Lung microvascular endothelial cell (primary cell): ENCODE data around the gene C3orf49. TPM values are rescaled to one million over a fixed set of nuclear protein-coding genes. Genes with fewer than 3 reads are reported as not detected.

Experiments used
- DNase-seq, 2 donors: peaks; one replicate each; pipeline versions ENCODE4 v3.0.0 to v3.0.0-alpha.2; 2010; ENCODE audit warnings: low read depth in 2 of 2
- total RNA-seq: library from RNA; depleted of rRNA; stranded (reverse); fragments of >200 nt; gene quantifications from 2 replicates; pipeline ENCODE4 v1.2.1, GENCODE V29; 2014

C3orf49 gene, protein sequence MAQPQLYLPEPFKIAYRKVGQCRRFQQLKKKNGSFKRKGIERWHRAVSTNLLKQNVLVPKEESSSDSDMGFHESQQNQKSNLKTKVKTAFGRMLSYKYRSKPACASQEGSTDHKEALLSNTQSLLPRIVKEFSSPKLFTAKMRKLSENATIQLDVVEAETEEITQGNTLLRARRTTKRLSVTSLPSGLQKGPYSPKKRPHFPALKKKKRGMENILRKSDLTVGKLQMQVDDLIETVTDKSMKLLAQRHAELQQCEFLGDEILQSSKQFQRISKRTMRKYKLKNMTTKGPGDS
- not detected in 2 replicates for total RNA-seq

DNA sequence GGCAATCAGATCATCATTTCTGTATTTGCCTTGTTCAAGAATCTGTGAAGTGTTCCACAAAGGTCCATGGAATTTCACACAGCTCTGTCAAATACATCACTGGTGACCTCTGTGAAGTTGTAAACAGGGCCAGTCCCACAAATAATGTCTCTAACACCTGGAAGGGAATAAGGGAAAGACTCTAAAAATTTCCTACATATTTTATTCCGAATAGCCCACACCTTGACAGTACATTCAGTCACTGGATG, at the start of gene C3orf49:
Gene C3orf49 (plus strand): TSS at position 149 of the 248 bp plus-strand sequence. CDS start 173 bp downstream, outside the sequence.
- no peak for DNase-seq

DNA sequence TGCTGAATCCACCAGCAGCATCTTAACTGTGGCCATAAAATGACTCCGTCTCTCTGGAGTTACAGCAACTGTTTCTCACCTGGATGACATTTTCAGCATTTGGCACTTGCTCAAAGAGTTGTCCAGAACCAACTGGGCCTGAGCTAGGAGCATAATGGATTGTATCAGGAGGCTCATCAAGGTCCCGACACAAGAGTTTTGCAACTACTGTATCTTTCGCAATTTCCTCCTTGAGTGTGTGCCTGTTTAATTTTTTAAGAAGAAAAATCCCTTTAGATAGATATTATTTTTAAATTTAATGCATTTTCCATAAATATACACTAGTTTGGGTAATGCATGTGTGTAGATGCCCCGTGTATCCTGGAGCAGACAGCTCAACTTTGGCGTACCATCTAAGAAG, 44.3 kb upstream of the C3orf49 start:
- no peak for DNase-seq

DNA sequence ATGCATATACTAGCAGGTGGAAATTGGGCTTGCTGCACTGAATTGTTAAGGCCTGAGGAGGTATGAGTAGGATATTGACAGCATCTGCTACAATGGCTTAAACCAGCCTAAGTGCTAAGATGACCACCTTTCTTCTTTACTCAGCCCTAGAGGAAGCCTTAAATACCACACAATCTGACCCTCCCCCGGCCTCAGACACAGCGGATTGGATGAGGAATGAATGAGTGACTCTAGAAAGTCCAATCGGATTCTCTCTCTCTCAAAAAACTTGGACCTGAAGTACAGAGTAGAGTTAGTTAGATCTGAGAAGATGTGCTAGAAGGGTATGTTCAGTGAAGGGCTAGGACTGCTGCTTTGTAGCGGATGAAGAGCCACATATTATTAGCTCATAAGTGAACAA, 39.9 kb upstream of the C3orf49 start:
- DNase-seq, result no peak

GRCh38 chr3:63791974-63792373, 27.1 kb upstream of the C3orf49 start:
- DNase-seq, result no peak

DNA sequence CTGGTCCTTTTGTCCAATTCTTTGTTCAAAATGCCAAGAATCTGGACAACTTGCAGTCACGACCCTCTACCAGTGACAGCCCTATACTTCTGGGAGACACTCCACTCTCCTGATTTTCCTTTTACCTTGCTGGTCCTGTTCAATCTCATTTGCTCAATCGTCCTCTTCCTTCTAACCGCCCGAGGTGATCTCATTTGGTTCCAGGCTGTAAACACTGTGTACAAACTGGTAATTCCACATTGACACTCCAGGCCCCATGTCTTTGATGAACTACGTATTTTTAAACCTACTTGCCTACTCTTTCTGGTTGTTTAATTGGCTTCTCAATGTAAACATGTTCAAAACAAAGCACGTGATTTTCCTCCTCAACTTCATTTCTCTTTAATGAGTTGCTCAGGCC, 23.7 kb upstream of the C3orf49 start:
- no peak for DNase-seq

DNA sequence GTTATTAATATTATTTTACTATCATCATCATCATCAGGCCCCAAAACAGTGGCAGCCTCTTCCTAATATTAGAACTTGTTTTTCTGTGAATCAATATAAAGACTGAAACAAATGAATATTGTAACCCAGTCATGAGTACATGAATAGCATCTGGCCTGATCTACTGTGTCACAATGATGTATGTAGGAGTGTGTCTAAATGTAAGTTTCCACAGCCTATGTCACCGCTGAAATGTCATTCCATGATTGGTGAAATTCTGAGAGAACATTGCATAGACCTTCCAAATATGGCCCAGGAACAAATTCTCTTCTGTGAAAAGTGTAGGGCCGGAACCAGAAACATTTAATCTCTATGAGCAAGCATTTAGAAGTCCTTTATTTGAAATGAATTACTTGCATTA, 20.6 kb upstream of the C3orf49 start:
- no peak for DNase-seq

GRCh38 chr3:63798949-63799348, 20.1 kb upstream of the C3orf49 start:
- DNase-seq, result no peak

DNA sequence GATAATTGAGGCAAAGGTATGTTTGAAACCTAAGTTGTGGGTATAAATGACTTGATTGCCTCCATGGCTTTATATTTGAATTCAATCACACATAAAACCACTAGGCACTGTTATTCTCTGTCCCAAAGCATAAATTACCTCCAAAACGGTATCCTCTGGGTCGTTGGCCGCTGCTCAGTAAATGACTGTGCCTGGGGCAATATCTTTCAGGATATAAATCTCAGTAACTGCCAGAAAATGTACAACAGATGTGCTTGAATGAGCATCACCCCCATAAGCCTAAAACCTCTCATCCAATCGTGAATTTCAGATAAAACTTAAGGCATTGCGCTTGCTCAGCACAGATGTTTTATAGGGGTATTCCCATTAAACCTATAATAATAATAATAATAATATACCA, 19.0 kb upstream of the C3orf49 start:
- DNase-seq, result no peak

- DNase-seq, result no peak
Measured at GRCh38 chr3:63803911-63804310, 15.2 kb upstream of the C3orf49 start.

- peak; percentile 26 to 74 for DNase-seq
Measured at GRCh38 chr3:63807961-63808565, 11.0 kb upstream of the C3orf49 start.

- DNase-seq, result peak in 1 of 2 donors; percentile 45
Measured at GRCh38 chr3:63808633-63809032, 10.5 kb upstream of the C3orf49 start.

DNA sequence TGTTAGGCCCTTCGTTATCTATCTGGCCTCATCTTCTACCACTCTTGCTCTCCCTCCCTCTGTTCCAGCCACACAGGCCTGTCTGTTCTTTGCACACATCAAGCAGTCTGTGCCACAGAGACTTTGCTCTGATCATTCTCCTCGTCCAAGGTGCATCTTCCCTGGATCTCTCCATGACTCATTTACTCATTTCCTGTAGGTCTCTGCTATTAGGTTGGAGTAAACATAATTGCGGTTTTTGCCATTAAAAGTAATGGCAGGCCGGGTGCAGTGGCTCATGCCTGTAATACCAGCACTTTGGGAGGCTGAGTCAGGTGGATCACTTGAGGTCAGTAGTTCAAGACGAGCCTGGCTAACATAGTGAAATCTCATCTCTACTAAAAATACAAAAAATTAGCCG, 9.5 kb upstream of the C3orf49 start:
- DNase-seq, result peak in 1 of 2 donors; percentile 40

DNA sequence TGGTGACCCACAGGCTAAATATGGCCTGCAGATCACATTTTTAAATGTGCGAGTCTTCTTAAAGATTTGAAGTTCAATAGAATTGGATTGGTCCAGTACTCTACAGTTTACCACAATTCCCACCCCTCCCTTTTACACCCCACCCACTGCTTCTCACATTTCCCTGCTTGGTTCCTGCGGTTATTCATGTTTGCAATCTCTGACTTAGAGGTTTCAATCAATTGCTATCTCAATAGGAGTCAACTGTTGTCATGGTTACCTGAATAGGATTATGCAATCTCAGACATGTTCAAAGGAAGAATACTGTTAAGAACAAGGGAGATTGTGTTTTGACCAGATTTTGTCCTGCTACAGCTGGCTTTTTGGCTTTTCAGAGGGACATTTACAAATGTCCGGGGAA, 4.9 kb upstream of the C3orf49 start:
- no peak for DNase-seq

- DNase-seq, result no peak
Measured at GRCh38 chr3:63817225-63817624, 1.9 kb upstream of the C3orf49 start.

DNA sequence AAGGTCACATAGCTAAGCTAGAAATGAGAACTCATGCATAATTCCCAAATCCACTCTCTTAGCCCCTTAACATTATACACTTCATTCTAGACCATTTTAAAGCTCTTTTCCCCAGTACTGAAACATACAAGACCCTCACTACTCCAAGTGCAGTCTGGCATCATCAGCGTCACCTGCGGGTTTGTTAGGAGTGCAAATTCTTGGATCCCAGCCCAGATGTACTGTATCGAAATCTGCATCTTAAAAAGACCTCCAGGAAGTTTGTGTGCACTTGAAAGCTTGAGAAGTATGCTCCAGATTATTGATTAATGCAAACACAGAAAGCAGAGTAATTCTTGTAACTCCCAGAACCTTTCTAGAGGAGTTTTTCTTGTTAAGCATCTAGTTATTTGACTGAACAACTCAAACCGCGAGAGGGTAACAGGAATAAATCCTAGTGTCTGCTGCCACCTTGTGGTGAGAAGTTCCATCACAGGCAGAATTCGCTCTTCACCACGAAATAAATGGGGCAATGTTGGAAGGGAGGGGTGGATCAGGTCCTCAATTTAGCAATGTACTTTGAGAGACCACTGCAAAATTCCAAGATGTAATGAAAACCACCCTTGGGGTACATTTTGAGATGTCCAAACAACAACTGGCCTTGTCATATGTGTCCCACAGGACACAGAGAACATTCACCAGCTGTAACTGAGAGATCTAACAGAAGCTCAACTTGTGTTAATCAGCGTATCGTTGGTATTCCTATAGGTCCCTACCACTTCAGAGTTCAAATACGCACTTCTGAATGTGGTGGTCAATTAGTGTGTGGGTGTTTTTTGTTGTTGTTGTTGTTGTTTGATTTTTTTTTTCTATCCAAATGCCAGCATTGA, 583 bp upstream of the C3orf49 start:
- DNase-seq, result peak; percentile 63 to 74

DNA sequence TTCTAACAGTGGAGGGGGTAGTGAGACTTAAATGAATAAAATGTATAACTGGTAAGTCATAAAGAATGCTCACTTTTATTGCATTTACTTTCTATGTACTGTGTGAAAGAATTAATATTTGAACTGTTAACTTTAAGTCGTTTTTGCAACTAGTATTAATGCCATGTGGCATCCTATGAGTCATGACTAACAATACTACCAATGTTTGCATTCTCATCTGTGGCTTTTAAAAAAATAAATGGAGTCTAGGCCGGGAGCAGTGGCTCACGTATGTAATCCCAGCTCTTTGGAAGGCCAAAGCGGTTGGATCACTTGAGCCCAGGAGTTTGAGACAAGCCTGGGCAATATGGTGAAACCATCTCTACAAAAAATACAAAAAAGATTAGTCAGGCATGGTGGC, 5.2 kb downstream of the C3orf49 start:
- DNase-seq, result peak in 1 of 2 donors; percentile 35

DNA sequence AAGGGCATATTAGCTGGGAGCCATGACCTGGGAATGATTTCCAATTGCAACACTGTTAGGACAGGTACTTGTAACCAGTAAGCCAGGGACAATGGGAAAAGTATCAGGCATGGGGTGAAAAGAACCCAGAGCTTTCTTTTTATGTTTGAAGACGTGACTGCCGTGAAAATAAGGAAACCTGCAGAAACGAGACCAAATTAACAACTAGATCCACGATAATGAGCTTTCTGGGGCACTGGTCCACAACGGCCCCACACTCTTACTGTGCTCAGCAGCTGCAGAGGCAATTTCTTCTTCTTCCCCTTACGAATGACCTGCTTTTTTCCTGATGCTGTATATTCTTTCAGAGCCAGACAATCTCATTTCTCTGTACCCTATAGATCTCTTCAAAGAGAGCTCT, 11.4 kb downstream of the C3orf49 start:
- no peak for DNase-seq

DNA sequence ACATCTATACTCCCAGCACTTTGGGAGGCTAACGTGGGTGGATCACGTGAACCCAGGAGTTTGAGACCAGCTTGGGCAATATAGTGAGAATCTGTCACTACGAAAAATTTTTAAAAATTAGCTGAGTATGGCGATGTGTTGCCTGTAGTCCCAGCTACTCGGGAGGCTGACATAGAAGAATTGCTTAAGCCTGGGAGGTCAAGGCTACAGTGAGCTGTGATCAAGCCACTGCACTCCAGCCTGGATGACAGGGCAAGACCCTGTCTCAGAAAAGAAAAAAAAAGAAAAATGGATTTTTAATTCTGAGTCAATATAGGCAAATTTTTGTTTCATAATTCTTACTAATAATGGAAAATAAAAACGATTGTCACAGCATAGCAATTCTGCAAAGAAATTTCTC, 13.3 kb downstream of the C3orf49 start:
- DNase-seq, result no peak

- no peak for DNase-seq
Measured at GRCh38 chr3:63841704-63842103, 22.6 kb downstream of the C3orf49 start.

DNA sequence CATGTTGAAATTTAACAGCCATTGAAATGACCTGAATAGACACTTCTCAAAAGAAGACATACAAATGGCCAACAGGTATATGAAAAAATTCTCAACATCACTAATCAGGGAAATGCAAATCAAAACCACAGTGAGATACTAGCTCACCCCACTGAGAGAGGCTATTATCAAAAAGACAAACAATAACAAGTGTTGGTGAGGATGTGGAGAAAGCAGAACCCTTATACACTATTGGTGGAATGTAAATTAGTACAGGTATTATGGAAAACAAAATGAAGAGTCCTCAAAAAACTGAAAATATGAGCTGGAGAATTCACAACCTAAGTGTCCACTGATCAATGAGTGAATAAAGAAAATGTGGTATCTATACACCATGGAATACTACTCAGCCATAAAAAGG, 23.0 kb downstream of the C3orf49 start:
- no peak for DNase-seq

GRCh38 chr3:63845215-63845614, 26.1 kb downstream of the C3orf49 start:
- no peak for DNase-seq

DNA sequence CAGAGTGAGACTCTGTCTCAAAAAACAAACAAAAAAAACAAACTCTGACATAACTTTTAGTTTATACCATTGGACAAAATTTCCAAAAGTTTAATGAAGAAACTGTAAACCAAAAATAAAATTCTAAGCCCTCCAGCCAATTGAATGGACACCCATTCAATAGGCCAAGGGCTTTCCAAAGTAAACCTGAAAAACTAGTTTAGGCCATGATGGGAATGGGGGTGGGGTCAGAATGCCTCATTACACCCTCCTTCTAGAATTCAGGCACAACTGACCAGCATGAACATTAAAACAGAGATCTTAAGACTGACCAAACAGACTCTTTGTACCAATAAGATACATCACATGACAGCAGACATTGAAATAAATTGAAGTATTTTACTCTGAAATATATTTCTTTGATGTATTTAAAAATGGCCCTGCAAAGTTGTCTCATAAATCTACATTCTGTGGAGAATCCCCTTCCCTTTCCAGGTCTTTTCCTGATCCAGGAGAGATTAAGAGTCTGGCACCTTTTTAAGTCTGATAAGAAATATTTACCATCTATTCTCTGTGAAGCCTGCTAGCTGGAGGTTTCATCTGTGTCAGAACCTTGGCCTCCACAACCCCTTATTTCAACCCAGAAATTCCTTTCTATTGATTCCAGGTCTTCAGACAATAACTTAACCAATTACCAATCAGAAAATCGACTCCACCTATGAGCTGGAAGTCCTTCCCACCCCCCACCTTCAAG, 28.8 kb downstream of the C3orf49 start:
- no peak for DNase-seq
